OCI-LY1 (cell line): ENCODE data around the gene ROBO1.

Source experiments
- H2AFZ ChIP-seq: fragments of 200-600 bp; sonication (generic), shearing (Covaris generic); 2 replicates; pipeline ENCODE4 v1.6.0; 2014; ENCODE audit warnings: antibody characterized with exemption, mild to moderate bottlenecking, low read length
- H3F3A ChIP-seq: fragments of 200-600 bp; sonication (generic), shearing (Covaris generic); 2 replicates; pipeline ENCODE4 v1.6.0; 2014; ENCODE audit warnings: mild to moderate bottlenecking, antibody characterized with exemption, low read length, moderate library complexity; ENCODE audit not compliant: insufficient read depth
- H3K27ac ChIP-seq: fragments of 200-600 bp; sonication (generic); 2 replicates; pipeline ENCODE4 v1.5.1; 2014; ENCODE audit warnings: low read length, mixed run types, mild to moderate bottlenecking, low read depth; ENCODE audit not compliant: poor library complexity, severe bottlenecking
- H3K27me3 ChIP-seq: fragments of 200-600 bp; sonication (generic); 2 replicates; pipeline ENCODE4 v1.6.0; 2014; ENCODE audit warnings: antibody characterized with exemption, mild to moderate bottlenecking, low read length, moderate library complexity; ENCODE audit not compliant: insufficient read depth
- H3K36me3 ChIP-seq: fragments of 200-600 bp; sonication (generic); 2 replicates; pipeline ENCODE4 v1.6.1; 2014; ENCODE audit warnings: mild to moderate bottlenecking, antibody characterized with exemption, low read length, moderate library complexity, mixed read lengths; ENCODE audit not compliant: insufficient read depth
- H3K4me1 ChIP-seq: fragments of 200-600 bp; sonication (generic); 2 replicates; pipeline ENCODE4 v1.5.1; 2014; ENCODE audit warnings: mild to moderate bottlenecking, low read length, moderate library complexity; ENCODE audit not compliant: insufficient read depth, severe bottlenecking
- H3K4me2 ChIP-seq: fragments of 200-600 bp; sonication (generic), shearing (Covaris generic); 2 replicates; pipeline ENCODE4 v1.6.1; 2014; ENCODE audit warnings: low read length
- H3K4me3 ChIP-seq: fragments of 200-600 bp; sonication (generic); 2 replicates; pipeline ENCODE4 v1.5.1; 2014; ENCODE audit warnings: low read length, low read depth, mild to moderate bottlenecking, mixed read lengths; ENCODE audit not compliant: poor library complexity, severe bottlenecking
- H3K79me2 ChIP-seq: fragments of 200-600 bp; shearing (Covaris generic); 2 replicates; pipeline ENCODE4 v1.6.1; 2016; ENCODE audit warnings: mixed run types, low read length, mixed read lengths; ENCODE audit not compliant: insufficient read depth
- H3K9ac ChIP-seq: fragments of 200-600 bp; sonication (generic), shearing (Covaris generic); 2 replicates; pipeline ENCODE4 v1.6.1; 2014; ENCODE audit warnings: mild to moderate bottlenecking, low read length, mixed read lengths
- H3K9me2 ChIP-seq: fragments of 200-600 bp; sonication (generic), shearing (Covaris generic); 2 replicates; pipeline ENCODE4 v1.6.1; 2014; ENCODE audit warnings: low read depth, mild to moderate bottlenecking, low read length, mixed read lengths
- H3K9me3 ChIP-seq: fragments of 200-600 bp; shearing (Covaris generic); 2 replicates; pipeline ENCODE4 v1.6.1; 2014; ENCODE audit warnings: low read length, mixed read lengths
- H4K20me1 ChIP-seq: fragments of 200-600 bp; sonication (generic), shearing (Covaris generic); 2 replicates; pipeline ENCODE4 v1.6.0; 2016; ENCODE audit warnings: mild to moderate bottlenecking, low read length; ENCODE audit not compliant: insufficient read depth
- EZH2 ChIP-seq: fragments of 200-600 bp; sonication (generic), shearing (Covaris generic); IDR thresholded peaks from 2 replicates; pipeline ENCODE4 v1.8.0; 2017; ENCODE audit warnings: borderline replicate concordance, mixed run types, mild to moderate bottlenecking, antibody characterized with exemption, low read length, moderate library complexity, mixed read lengths
- TF ChIP-seq, protein P1 (sequence below): fragments of 200-600 bp; sonication (generic), shearing (Covaris generic); IDR thresholded peaks from 2 replicates; pipeline ENCODE4 v1.5.1; 2017; ENCODE audit warnings: mild to moderate bottlenecking, antibody characterized with exemption, low read length, moderate library complexity, mixed read lengths

The ROBO1 gene

DNA sequence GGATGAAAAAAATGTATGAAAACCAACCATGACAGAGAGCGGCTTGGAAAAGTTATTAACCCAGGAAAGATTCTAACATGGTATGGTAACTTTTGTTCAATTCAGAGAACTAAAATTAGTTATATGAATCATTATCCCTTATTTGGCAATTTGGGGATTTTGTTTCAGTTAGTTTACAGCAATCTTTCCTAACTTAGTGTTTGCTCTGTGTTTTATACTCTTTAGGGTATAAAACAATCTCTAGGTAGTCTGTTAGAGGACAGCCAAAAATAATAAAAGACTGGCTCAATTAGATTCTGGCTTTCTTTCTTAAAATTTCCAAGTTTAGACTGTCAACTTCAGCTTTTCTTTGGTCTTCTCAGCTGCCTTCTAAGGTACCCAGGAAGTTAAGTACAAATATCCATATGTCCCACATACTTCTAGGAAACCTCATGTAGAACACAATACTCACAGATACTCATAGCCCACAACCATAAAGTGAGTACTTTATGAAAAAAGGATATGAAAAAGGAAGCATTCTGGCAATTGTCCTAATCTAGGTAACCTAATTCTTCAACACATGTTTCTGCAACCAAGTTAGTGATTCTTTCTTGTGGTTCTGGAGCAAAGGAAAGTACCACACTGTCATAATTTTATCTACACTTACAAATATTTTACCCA, 849.3 kb downstream of the ROBO1 start:
- Histone ChIP-seq H2AFZ (no peak overlapping the region), H3K4me2 (no peak overlapping the region), H3K9me3 (no peaks in the 10 kb centered on the region), H3K36me3 (no peaks in the 10 kb centered on the region), H3K9me2 (no peaks in the 10 kb centered on the region), H3K4me1 (no peaks in the 10 kb centered on the region), H3K27me3 (no peaks in the 10 kb centered on the region), H3K27ac (no peak overlapping the region), H3K79me2 (no peaks in the 10 kb centered on the region), H3K4me3 (no peak overlapping the region), H3K9ac (no peak overlapping the region), H3F3A (no peaks in the 10 kb centered on the region), H4K20me1 (no peaks in the 10 kb centered on the region)
- TF ChIP-seq, protein P1, sequence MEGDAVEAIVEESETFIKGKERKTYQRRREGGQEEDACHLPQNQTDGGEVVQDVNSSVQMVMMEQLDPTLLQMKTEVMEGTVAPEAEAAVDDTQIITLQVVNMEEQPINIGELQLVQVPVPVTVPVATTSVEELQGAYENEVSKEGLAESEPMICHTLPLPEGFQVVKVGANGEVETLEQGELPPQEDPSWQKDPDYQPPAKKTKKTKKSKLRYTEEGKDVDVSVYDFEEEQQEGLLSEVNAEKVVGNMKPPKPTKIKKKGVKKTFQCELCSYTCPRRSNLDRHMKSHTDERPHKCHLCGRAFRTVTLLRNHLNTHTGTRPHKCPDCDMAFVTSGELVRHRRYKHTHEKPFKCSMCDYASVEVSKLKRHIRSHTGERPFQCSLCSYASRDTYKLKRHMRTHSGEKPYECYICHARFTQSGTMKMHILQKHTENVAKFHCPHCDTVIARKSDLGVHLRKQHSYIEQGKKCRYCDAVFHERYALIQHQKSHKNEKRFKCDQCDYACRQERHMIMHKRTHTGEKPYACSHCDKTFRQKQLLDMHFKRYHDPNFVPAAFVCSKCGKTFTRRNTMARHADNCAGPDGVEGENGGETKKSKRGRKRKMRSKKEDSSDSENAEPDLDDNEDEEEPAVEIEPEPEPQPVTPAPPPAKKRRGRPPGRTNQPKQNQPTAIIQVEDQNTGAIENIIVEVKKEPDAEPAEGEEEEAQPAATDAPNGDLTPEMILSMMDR = no peak
- no peak for TF ChIP-seq EZH2

DNA sequence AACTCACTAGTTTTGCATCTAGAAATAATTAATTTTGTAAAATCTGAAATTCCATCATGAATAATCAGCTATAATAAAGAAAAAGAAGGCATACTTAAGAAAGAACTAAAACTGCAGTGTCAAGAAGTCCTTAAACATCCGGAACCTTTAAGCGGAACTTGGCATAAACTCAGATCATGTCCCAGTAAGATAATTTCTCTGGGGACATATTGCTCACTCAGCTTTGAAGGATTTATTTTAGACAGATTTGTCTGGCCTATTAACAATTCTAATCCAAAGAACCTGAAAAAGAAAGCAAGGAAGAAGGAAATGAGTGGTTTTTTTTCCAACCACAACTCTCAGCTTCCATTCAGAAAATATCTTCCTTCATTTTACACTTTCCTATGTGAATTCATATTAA, 850.3 kb downstream of the ROBO1 start:
- no peaks in the 10 kb centered on the region for H3K9me3 ChIP-seq
- H3K9ac ChIP-seq = no peak overlapping the region
- H3K36me3 ChIP-seq = no peaks in the 10 kb centered on the region
- H3K4me3 ChIP-seq = no peak overlapping the region
- H3K4me1 ChIP-seq = no peaks in the 10 kb centered on the region
- H3K9me2 ChIP-seq = no peaks in the 10 kb centered on the region
- TF ChIP-seq, protein P1 = no peak
- no peak for TF ChIP-seq EZH2
- H3K27me3 ChIP-seq = no peaks in the 10 kb centered on the region
- H3K27ac ChIP-seq = no peak overlapping the region
- H2AFZ ChIP-seq = no peak overlapping the region
- H3K4me2 ChIP-seq = no peak overlapping the region
- H3F3A ChIP-seq = no peaks in the 10 kb centered on the region
- no peaks in the 10 kb centered on the region for H3K79me2 ChIP-seq
- H4K20me1 ChIP-seq = no peaks in the 10 kb centered on the region

DNA sequence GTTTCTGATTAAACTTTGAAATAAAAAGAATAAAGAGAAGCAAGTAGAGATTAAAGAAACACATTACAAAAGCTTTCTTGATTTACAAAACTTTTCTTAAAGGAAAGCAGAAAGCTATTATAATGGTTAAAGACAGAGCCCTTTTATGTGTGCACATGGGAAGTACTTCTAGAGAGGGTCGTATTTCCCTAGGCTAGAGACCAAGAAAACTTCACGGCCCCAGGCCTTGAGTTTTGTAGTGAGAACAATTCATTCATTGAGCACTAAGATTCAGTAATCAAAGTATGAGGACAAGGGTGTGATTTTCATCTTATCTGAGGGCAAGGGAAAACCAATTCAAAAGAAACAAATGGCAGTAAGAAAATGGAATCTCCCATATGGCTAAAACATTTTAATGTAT, 854.1 kb downstream of the ROBO1 start:
- no peaks in the 10 kb centered on the region for H3K4me1 ChIP-seq
- TF ChIP-seq, protein P1 = no peak
- no peak for TF ChIP-seq EZH2
- no peaks in the 10 kb centered on the region for H3K36me3 ChIP-seq
- no peak overlapping the region for H3K4me2 ChIP-seq
- H3K79me2 ChIP-seq = no peaks in the 10 kb centered on the region
- no peaks in the 10 kb centered on the region for H3K27me3 ChIP-seq
- H3K4me3 ChIP-seq = no peak overlapping the region
- no peak overlapping the region for H3K9ac ChIP-seq
- no peak overlapping the region for H2AFZ ChIP-seq
- no peaks in the 10 kb centered on the region for H3K9me2 ChIP-seq
- no peak overlapping the region for H3K27ac ChIP-seq
- no peaks in the 10 kb centered on the region for H3K9me3 ChIP-seq
- no peaks in the 10 kb centered on the region for H4K20me1 ChIP-seq
- H3F3A ChIP-seq = no peaks in the 10 kb centered on the region
